AG04449 (cell line): ENCODE results near the gene EIF2S2.

Source experiments
- CTCF ChIA-PET: fragments of 350-600 bp; formaldehyde crosslinking; extraction: SDS; loops from one replicate; lab custom pipeline; 2021; ENCODE audit warnings: antibody characterized with exemption; lab: Yijun Ruan, JAX
- POLR2A ChIA-PET: fragments of 400-600, 350-600 bp; formaldehyde crosslinking; extraction: SDS; loops from one replicate; lab custom pipeline; 2020; ENCODE audit warnings: antibody characterized with exemption, inconsistent platforms; lab: Yijun Ruan, JAX
- DNase-seq: peaks from one replicate; pipeline ENCODE4 v3.0.0-alpha.2; 2010; ENCODE audit warnings: low read depth, low spot score
- H3K4me3 ChIP-seq: 2 replicates; pipeline ENCODE4 v1.5.1; 2011; ENCODE audit warnings: low read depth, mild to moderate bottlenecking, control low read depth, low read length
- TF ChIP-seq, protein P1 (sequence below): IDR thresholded peaks from one replicate; pipeline ENCODE4 v1.5.1; 2011; ENCODE audit warnings: mild to moderate bottlenecking, moderate library complexity, low read length, control low read depth, inconsistent platforms; ENCODE audit not compliant: insufficient read depth; ENCODE audit errors: missing control alignments

Gene EIF2S2

DNA sequence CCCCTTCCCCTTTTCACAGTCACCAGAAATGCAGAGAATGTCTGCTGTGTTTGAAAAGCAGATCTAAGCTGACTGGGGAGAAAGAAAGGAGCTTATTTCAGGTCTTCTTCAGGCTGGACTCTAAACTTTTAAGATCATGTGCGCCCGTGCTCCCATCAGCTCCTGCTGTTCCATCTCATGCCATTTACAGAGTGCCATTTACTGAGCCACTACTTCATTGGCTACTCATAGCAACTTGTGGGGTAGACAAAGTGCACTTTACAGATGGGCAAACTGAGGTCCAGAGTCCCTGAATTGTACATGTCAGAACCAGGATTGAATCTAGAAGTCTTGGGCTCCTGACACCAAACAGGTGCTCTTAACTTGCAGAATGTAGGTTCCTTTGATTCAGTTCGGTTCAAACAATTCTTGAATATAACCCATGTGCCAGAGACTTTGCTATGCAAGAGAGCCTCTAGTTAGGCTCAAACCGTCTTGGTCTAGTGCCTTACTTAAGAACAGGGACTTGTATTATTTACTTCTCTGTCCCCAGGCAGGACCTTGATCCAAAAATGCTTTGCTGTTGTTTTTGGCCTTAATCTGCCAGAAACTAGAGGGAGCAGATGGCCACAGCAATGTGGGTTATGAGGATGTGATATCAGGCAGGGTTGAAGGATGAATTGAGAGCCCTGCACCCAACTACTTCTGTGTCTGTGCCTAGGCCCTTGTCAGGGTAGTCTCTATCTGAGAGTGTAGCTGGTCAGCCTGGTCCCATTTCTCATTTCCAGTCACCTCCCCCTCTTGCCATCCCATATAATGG, 61.9 kb downstream of the EIF2S2 start:
- ChIA-PET POLR2A (no interaction called here), CTCF (interaction anchor here (1.0 to 2.4 kb wide), 4 partner anchors 9 to 20 kb away, joined by 3 to 9 read pairs (median 4); no protein-coding TSS in a partner anchor)
- TF ChIP-seq, protein P1, sequence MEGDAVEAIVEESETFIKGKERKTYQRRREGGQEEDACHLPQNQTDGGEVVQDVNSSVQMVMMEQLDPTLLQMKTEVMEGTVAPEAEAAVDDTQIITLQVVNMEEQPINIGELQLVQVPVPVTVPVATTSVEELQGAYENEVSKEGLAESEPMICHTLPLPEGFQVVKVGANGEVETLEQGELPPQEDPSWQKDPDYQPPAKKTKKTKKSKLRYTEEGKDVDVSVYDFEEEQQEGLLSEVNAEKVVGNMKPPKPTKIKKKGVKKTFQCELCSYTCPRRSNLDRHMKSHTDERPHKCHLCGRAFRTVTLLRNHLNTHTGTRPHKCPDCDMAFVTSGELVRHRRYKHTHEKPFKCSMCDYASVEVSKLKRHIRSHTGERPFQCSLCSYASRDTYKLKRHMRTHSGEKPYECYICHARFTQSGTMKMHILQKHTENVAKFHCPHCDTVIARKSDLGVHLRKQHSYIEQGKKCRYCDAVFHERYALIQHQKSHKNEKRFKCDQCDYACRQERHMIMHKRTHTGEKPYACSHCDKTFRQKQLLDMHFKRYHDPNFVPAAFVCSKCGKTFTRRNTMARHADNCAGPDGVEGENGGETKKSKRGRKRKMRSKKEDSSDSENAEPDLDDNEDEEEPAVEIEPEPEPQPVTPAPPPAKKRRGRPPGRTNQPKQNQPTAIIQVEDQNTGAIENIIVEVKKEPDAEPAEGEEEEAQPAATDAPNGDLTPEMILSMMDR, result no peak
- DNase-seq, result no peak
- H3K4me3 ChIP-seq, result no peak overlapping the region

DNA sequence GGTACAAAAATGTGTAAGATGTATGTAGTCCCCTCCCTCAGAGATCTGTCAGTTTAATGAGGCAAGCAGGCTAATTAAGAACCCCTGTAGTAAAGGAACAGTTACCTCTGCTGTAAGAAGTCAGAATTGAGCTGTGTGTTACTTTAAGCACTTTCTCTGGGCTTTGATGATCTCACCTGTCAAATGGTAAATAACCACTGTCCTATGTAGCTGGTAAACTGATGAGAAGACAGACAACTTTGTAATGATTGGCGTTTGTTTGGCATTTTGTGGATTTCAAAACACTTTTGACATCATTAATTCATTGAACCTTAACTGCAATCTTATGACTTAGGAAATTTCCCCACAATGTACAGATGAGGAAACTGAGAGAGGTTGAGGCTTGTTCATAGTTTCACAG, 62.7 kb downstream of the EIF2S2 start:
- CTCF ChIA-PET, result interaction anchor here (1.0 to 2.4 kb wide), 3 partner anchors 9 to 134 kb away, joined by 3 to 9 read pairs (median 4); no protein-coding TSS in a partner anchor
- POLR2A ChIA-PET, result no interaction called here
- TF ChIP-seq, protein P1, result no peak
- no peak overlapping the region for H3K4me3 ChIP-seq
- DNase-seq, result no peak

DNA sequence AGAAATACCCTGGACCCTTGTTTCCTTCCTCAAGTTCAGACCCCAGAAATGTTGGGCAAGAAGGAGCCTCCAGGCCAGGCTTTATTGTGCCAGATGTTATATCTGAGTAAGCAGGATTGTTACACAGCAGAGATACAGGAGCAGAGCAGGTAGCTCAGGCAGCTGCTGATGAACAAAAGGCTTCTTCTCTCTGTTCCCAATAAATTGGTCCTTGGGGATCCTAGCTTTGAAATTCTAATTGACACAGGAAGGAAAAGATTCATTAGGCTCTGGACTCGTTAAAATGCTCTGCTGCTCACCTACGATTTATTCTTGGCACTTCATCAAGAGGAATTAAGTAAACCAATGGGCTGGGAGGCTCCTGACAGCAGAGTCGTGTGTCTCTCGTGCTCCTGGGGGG, 64.1 kb downstream of the EIF2S2 start:
- no peak for DNase-seq

GRCh38 chr20:34047010-34047687, 64.9 kb downstream of the EIF2S2 start:
- TF ChIP-seq, protein P1, result no peak
- no peak overlapping the region for H3K4me3 ChIP-seq
- no peak for DNase-seq
- ChIA-PET CTCF (interaction anchor here (1.0 to 2.6 kb wide), 5 partner anchors 9 to 195 kb away, joined by 3 to 7 read pairs (median 3); no protein-coding TSS in a partner anchor), POLR2A (interaction anchor here (0.6 kb wide), 1 partner anchor 65 kb away, joined by 3 read pairs; the partner anchor contains the start of gene EIF2S2)

More for the DNA sequence above, 64.1 kb downstream of the EIF2S2 start:
- POLR2A ChIA-PET, result no interaction called here
- TF ChIP-seq, protein P1, result no peak
- no peak overlapping the region for H3K4me3 ChIP-seq
- CTCF ChIA-PET, result interaction anchor here (1.0 to 2.6 kb wide), 7 partner anchors 10 to 196 kb away, joined by 3 to 9 read pairs (median 3); no protein-coding TSS in a partner anchor

DNA sequence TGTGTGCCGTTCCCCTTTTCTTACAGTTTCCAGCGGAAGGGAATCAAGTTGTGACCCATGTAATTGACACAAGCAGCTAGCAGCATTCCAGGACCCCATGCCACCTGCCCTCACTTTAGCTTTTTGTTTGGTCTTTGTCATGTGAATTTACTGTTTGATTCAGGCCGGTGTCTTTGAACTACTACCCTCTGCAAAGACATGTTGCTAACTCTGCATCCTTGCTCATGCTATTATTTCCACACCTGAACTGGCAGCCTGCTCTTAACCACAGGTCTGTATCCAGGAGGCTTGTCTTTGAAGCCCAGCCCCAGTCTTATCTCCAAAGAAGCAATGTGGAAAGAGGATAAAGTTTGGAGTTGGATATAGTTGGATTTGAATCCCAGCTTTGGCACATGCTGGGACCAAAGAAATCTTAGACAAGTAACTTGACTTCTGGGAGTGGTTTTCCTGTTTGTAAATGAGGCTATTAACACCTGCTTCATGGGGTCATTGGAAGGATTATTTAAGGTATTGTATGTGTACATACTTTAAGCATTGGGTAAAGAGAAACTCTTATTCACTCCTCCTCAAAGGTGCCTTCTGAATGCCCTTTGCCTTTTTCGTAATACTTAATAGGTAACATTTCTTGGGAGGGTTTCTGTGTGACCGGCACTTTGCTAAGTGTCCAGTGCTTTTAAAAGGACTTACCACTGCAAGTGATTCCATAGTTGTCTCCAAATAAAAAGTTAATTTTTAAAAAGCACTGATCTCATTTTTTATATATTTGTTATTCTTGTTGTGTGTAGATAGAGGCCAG, 65.9 kb downstream of the EIF2S2 start:
- no peak for DNase-seq
- POLR2A ChIA-PET, result no interaction called here
- TF ChIP-seq, protein P1, result no peak
- no peak overlapping the region for H3K4me3 ChIP-seq
- CTCF ChIA-PET, result interaction anchor here (1.4 to 2.6 kb wide), 2 partner anchors 113 to 183 kb away, joined by 3 to 7 read pairs; no protein-coding TSS in a partner anchor
